ENCODE results near the gene LCP2.

DNA sequence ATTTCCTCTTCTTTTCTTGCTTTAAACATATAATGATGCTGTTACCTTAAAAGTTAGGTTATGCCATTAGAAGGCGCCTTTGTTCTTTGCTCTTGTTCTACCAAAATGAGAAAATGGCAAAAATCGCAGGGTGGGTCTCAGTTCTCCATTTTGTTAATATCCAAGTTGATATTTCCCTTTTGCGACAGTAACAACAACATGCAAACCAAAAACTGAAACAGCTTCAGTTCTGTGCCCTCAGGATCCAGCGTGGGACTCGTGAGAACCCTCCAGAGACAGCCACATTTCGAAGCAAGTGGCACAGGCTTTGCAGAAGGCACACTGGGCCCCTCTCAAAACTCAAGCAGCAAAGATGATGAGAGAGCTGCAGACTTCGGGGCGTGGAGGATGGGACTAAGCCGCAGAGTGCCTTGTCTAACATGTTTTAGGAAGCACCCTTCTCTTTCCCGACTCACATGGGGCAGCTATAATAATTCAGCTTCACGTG, 33.0 kb upstream of the LCP2 start:
- TF ChIP-seq, protein P1, sequence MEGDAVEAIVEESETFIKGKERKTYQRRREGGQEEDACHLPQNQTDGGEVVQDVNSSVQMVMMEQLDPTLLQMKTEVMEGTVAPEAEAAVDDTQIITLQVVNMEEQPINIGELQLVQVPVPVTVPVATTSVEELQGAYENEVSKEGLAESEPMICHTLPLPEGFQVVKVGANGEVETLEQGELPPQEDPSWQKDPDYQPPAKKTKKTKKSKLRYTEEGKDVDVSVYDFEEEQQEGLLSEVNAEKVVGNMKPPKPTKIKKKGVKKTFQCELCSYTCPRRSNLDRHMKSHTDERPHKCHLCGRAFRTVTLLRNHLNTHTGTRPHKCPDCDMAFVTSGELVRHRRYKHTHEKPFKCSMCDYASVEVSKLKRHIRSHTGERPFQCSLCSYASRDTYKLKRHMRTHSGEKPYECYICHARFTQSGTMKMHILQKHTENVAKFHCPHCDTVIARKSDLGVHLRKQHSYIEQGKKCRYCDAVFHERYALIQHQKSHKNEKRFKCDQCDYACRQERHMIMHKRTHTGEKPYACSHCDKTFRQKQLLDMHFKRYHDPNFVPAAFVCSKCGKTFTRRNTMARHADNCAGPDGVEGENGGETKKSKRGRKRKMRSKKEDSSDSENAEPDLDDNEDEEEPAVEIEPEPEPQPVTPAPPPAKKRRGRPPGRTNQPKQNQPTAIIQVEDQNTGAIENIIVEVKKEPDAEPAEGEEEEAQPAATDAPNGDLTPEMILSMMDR (IDR thresholded peaks at IDR 0.05), result no peak
- TF ChIP-seq POLR2AphosphoS5 (IDR thresholded peaks at IDR 0.05) (no peak), POLR2A (IDR thresholded peaks at IDR 0.05) (no peak), EP300 (IDR thresholded peaks at IDR 0.05) (no peak)

All from upper lobe of left lung (tissue), 4 donors.